HUES48 (cell line): Measurements from ENCODE around the gene ABRACL.

ENCODE experiments used
- H3K27ac ChIP-seq: one replicate; pipeline ENCODE4 v1.7.0; 2013; ENCODE audit warnings: low read depth, low read length, inconsistent platforms
- H3K27me3 ChIP-seq: 2 replicates; pipeline ENCODE4 v1.6.1; 2013; ENCODE audit warnings: mild to moderate bottlenecking, low read length; ENCODE audit not compliant: control insufficient read depth, insufficient read depth
- H3K36me3 ChIP-seq: 2 replicates; pipeline ENCODE4 v1.6.1; 2013; ENCODE audit warnings: low read length; ENCODE audit not compliant: control insufficient read depth, insufficient read depth
- H3K4me1 ChIP-seq: 2 replicates; pipeline ENCODE4 v1.6.1; 2013; ENCODE audit warnings: mild to moderate bottlenecking, low read length; ENCODE audit not compliant: control insufficient read depth, insufficient read depth
- H3K4me3 ChIP-seq: 2 replicates; pipeline ENCODE4 v1.5.1; 2013; ENCODE audit warnings: mild to moderate bottlenecking, low read depth, low read length
- H3K9ac ChIP-seq: 2 replicates; pipeline ENCODE4 v1.6.1; 2013; ENCODE audit warnings: mild to moderate bottlenecking, low read depth, low read length, moderate library complexity
- H3K9me3 ChIP-seq: 2 replicates; pipeline ENCODE4 v1.6.1; 2013; ENCODE audit warnings: low read length; ENCODE audit not compliant: control insufficient read depth, insufficient read depth

The ABRACL gene

DNA sequence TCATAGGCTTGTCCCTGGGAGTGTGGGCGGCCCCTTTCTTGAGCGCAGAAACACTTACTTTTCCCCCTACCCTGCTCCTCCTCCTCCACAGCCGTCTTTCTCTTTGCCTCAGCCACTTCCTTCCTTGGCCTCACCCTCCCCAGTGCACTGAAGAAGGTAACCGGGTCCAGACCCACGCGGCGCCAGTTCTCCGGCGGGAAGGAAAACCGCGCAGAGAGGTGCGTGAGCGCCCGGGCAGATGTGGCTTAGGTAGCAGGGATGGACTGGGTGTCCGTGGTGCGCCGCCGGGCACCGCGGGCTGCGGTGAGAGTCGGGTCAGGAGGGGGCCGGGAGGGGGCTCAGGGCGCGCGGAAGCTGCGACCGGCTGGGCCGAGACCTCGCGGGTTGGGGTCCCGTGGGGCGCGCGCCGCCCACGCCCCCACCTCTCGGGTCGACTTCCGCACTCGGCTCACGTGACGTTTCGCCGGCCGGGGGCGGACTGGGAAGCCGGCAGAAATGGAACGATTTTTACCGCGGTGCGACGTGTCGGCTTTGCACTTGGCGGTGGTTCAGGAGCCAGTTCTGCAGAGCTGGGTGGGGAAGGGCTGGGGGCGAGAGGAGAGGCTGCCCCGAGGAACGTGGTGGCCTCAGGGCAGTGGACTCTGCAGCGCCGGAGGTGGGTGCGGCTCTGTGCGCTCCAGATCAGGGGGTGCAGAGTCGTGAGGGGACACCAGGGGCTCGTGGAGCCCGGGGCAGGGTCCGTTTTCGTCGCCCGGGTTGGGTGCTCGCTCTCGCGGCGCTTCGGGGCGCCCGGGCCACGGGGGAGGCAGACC is at the start of gene ABRACL:
ABRACL (plus strand) TSS at position 88 of the 812 bp plus-strand sequence. CDS start 5,416 bp downstream, outside the sequence.
- Histone ChIP-seq H3K4me1 (peaks cover 39% of the 10 kb centered on the region), H3K4me3 (peak within 1 kb of the TSS; percentile 92), H3K27me3 (no peaks in the 10 kb centered on the region), H3K9ac (peak within 1 kb of the TSS; percentile 90), H3K27ac (peak within 1 kb of the TSS; percentile 92), H3K9me3 (no peaks in the 10 kb centered on the region), H3K36me3 (peaks cover 4% of the 10 kb centered on the region)

GRCh38 chr6:138979365-138979764 is 49.2 kb upstream of the ABRACL start:
- Histone ChIP-seq H3K27me3 (no peaks in the 10 kb centered on the region), H3K9me3 (no peaks in the 10 kb centered on the region), H3K27ac (no peak overlapping the region), H3K36me3 (no peaks in the 10 kb centered on the region), H3K9ac (no peak overlapping the region), H3K4me3 (no peak overlapping the region), H3K4me1 (peaks cover 74% of the 10 kb centered on the region)

DNA sequence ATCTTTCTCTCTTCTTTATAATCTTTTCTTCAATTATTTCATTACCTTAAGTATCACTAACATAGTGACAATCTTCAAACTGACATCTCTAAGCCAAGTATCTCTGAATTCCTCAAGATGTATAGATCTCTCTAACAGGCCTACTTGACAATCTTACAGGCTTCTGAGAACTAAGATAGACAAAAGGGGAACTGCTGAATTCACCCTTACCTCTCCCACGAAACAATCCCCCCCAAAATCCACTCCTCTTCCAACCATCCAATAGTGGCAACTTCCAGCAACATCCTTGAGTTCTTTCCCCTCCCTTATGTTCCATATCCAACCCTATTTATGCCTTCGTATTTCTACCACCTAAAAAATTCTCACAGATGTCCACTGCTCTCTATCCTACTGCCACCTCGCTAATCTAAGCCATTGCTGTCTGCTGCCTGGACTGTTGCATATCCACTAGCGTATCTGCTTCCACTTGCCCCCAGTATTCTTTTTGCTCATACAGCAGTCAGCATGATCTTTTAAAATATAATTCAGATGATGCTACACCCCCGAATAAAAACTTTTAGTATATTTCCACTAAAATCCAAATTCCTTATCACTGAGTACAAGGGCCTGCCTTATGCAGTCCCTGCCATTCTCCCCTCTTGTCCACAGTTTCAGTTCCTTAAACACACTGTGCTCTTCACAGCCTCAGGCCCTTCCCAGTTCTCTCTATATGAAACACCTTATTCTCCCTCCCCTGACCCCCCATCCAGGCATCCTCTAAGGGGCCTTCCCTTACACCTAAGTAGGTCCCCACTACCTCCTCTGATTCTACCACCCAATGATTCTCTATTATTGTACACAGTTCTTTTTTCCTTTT is 48.5 kb upstream of the ABRACL start:
- no peaks in the 10 kb centered on the region for H3K27me3 ChIP-seq
- H3K4me1 ChIP-seq: peaks cover 68% of the 10 kb centered on the region
- H3K27ac ChIP-seq: no peak overlapping the region
- no peaks in the 10 kb centered on the region for H3K9me3 ChIP-seq
- H3K9ac ChIP-seq: no peak overlapping the region
- no peaks in the 10 kb centered on the region for H3K36me3 ChIP-seq
- H3K4me3 ChIP-seq: no peak overlapping the region

DNA sequence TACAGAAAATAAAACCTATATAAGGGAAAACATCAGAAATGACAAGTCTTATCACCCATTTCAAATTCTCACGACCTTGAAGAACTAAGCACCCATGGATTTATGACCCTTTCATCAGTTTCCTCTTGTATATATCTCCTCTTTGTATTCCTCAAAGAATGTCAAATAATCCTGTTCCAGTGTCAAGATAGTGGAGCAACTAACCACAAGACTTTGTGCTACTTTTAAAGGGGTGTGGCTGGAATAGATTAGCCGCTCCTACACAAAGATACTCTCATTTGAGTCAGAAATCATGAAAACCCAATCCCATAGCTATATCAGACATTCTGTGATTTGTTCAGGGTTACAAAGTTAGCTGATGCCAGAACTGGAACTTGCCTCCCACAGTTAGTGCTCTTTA is 47.1 kb upstream of the ABRACL start:
- Histone ChIP-seq H3K4me1 (peaks cover 71% of the 10 kb centered on the region), H3K36me3 (no peaks in the 10 kb centered on the region), H3K9me3 (no peaks in the 10 kb centered on the region), H3K4me3 (no peak overlapping the region), H3K27me3 (no peaks in the 10 kb centered on the region), H3K9ac (no peak overlapping the region), H3K27ac (no peak overlapping the region)

DNA sequence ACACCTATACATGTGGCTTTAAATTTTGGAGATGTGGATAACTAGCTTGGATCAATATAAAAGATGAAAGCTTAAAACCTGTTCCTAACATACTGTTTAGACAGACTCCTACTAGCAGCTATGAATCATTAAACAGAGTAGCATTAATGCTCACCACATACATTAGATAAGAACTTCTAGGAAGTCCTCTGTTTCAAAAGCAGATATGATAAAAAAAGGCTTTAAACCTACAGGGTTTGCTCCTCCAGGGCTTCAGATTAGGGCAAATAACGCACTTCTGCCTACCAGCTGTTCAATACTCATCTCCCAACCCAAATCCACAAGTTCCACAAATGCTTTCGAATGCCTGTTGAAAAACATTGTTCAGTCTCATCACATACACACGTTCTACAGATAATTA is 42.0 kb upstream of the ABRACL start:
- Histone ChIP-seq H3K9me3 (no peaks in the 10 kb centered on the region), H3K27me3 (no peaks in the 10 kb centered on the region), H3K9ac (no peak overlapping the region), H3K4me3 (peak overlapping the region; percentile 95), H3K36me3 (no peaks in the 10 kb centered on the region), H3K27ac (no peak overlapping the region), H3K4me1 (peaks cover 38% of the 10 kb centered on the region)

- H3K9me3 ChIP-seq: no peaks in the 10 kb centered on the region
- H3K4me3 ChIP-seq: peak overlapping the region; percentile 95
- no peaks in the 10 kb centered on the region for H3K36me3 ChIP-seq
- H3K27ac ChIP-seq: peak overlapping the region; percentile 90
- peaks cover 33% of the 10 kb centered on the region for H3K4me1 ChIP-seq
- H3K9ac ChIP-seq: peak overlapping the region; percentile 91
- H3K27me3 ChIP-seq: no peaks in the 10 kb centered on the region
Observed at GRCh38 chr6:138987080-138987642, 41.4 kb upstream of the ABRACL start.

DNA sequence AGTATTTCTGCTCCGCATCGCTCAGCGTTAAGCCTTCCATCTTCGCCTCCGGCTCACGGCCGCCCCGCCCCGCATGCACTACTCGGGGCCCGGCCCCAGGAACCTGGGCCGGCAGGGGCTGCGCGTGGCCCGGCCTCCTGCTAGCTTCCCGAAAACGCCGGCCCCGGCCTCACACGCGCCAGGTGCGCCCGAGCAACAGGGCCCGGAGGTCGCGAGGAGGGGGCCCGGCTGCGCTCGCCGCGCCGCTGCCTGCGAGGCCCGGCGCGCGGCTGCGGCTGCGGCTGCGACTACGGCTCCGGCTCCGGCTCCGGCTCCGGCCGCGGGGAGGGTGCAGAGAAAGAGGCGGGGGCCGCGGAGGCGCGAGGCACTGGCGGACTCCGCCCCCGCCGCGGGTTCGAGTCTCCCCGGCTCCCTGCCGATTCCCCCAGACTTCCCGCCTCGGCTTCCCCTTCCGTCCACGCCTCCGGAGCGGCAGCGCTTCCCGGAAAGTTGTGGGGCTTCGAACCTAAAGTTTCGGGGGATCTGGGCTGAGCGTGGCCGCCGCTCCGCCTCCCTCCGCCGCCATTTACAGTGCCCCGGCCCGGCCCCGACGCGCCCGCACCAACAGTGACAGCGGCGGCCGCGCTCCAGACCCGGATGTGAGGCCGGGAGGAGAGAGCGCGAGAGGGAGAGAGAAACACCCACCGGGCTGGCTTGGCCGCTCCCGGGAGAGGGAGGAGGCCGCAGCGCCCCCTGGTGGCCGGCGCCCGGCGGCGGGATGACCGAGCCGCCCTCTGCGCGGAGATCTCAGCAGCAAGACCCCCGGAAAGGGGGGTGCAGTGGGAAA is 40.7 kb upstream of the ABRACL start, which contains the start of gene REPS1:
REPS1 (minus strand) TSS at position 611 of the 826 bp plus-strand sequence; CDS start at position 40, 571 bp downstream.
- peak within 1 kb of the TSS; percentile 91 for H3K9ac ChIP-seq
- peak within 1 kb of the TSS; percentile 90 for H3K27ac ChIP-seq
- no peaks in the 10 kb centered on the region for H3K9me3 ChIP-seq
- peak within 1 kb of the TSS; percentile 95 for H3K4me3 ChIP-seq
- H3K27me3 ChIP-seq: no peaks in the 10 kb centered on the region
- no peaks in the 10 kb centered on the region for H3K36me3 ChIP-seq
- peaks cover 26% of the 10 kb centered on the region for H3K4me1 ChIP-seq

GRCh38 chr6:138988469-138988834 is 40.1 kb upstream of the ABRACL start:
- no peaks in the 10 kb centered on the region for H3K36me3 ChIP-seq
- H3K9ac ChIP-seq: no peak overlapping the region
- no peaks in the 10 kb centered on the region for H3K9me3 ChIP-seq
- no peak overlapping the region for H3K27ac ChIP-seq
- H3K4me1 ChIP-seq: peaks cover 26% of the 10 kb centered on the region
- no peaks in the 10 kb centered on the region for H3K27me3 ChIP-seq
- H3K4me3 ChIP-seq: peak overlapping the region; percentile 95

GRCh38 chr6:138989098-138989983 is 39.2 kb upstream of the ABRACL start:
- H3K27ac ChIP-seq: no peak overlapping the region
- H3K4me3 ChIP-seq: no peak overlapping the region
- no peaks in the 10 kb centered on the region for H3K9me3 ChIP-seq
- H3K4me1 ChIP-seq: peaks cover 29% of the 10 kb centered on the region
- H3K36me3 ChIP-seq: no peaks in the 10 kb centered on the region
- no peak overlapping the region for H3K9ac ChIP-seq
- no peaks in the 10 kb centered on the region for H3K27me3 ChIP-seq
